Fibroblast of skin of abdomen (primary cell): ENCODE results near the gene CDKAL1.
"Not testable (repeated sequence)": the region's sequence is repeated elsewhere in the genome, so short reads cannot be mapped to it uniquely, and the experiment has no call there.

Experiments used
- DNase-seq: peaks from one replicate; pipeline ENCODE4 v3.0.0-alpha.2; 2013

Gene CDKAL1

GRCh38 chr6:20594299-20594853 is 60.1 kb downstream of the CDKAL1 start:
- DNase-seq: not testable (repeated sequence)

GRCh38 chr6:20599302-20600051 is 65.2 kb downstream of the CDKAL1 start:
- DNase-seq: no peak

- DNase-seq: no peak
Measured at GRCh38 chr6:20600831-20601230, 66.6 kb downstream of the CDKAL1 start.

GRCh38 chr6:20604159-20604558 is 69.9 kb downstream of the CDKAL1 start:
- no peak for DNase-seq

GRCh38 chr6:20605061-20605460 is 70.8 kb downstream of the CDKAL1 start:
- DNase-seq: no peak

GRCh38 chr6:20605581-20605980 is 71.3 kb downstream of the CDKAL1 start:
- DNase-seq: peak; percentile 21

- DNase-seq: no peak
Measured at GRCh38 chr6:20606831-20607230, 72.6 kb downstream of the CDKAL1 start.

GRCh38 chr6:20608356-20608755 is 74.1 kb downstream of the CDKAL1 start:
- DNase-seq: no peak

- no peak for DNase-seq
Measured at GRCh38 chr6:20608905-20609304, 74.6 kb downstream of the CDKAL1 start.

- DNase-seq: not testable (repeated sequence)
Measured at GRCh38 chr6:20609924-20610323, 75.7 kb downstream of the CDKAL1 start.

GRCh38 chr6:20610636-20611370 is 76.5 kb downstream of the CDKAL1 start:
- DNase-seq: peak; percentile 29

GRCh38 chr6:20617537-20617936 is 83.3 kb downstream of the CDKAL1 start:
- DNase-seq: not testable (repeated sequence)

- peak; percentile 62 for DNase-seq
Measured at GRCh38 chr6:20620043-20620442, 85.8 kb downstream of the CDKAL1 start.

- no peak for DNase-seq
Measured at GRCh38 chr6:20623761-20624160, 89.5 kb downstream of the CDKAL1 start.

GRCh38 chr6:20626165-20626564 is 91.9 kb downstream of the CDKAL1 start:
- DNase-seq: no peak

- no peak for DNase-seq
Measured at GRCh38 chr6:20629509-20629908, 95.3 kb downstream of the CDKAL1 start.

GRCh38 chr6:20630136-20630535 is 95.9 kb downstream of the CDKAL1 start:
- DNase-seq: no peak

GRCh38 chr6:20630617-20631548 is 96.6 kb downstream of the CDKAL1 start:
- DNase-seq: no peak

- no peak for DNase-seq
Measured at GRCh38 chr6:20631549-20631924, 97.3 kb downstream of the CDKAL1 start.

GRCh38 chr6:20632696-20633095 is 98.4 kb downstream of the CDKAL1 start:
- no peak for DNase-seq

- no peak for DNase-seq
Measured at GRCh38 chr6:20633566-20634340, 99.5 kb downstream of the CDKAL1 start.

- DNase-seq: no peak
Measured at GRCh38 chr6:20639161-20639560, 104.9 kb downstream of the CDKAL1 start.
